NCI-H2171 (cell line): Measurements from ENCODE around the gene SLC4A3.

ENCODE experiments used
- DNase-seq: peaks from one replicate; lab custom pipeline; 2025; lab: John Stamatoyannopoulos, UW

The SLC4A3 gene

DNA sequence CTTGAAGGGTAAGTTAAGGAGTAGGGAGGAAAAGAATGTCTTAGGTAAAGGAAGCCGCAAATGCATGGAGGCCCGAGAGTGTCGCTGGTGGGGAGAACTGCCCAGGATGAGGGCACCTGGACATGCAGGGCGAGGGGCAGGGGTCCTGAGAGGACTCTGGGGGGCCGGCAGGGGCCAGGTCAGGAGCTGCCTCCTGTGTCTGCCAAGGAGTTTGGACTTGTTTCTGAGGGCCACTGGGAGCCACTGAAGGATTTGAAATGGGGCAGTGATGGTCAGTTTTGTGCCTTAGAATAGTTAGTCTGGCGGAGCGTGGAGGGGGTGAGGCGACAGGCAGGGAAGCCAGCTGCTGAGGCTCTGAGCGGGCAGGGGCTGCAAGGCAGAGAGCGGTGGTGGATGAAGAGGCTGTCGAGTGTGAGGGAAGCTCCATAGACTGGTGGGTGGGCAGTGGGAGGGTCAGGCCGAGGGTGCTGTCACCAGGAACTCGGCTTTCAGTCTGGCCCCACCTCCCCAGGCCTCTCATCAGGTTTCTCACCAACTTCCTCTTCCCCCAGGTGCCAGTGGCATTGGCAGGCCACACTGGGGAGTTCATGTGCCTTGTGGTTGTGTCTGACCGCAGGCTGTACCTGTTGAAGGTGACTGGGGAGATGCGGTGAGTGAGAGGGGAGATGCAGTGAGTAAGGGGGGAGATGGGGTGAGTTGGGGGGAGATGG, 14.7 kb upstream of the SLC4A3 start:
- no peak for DNase-seq

DNA sequence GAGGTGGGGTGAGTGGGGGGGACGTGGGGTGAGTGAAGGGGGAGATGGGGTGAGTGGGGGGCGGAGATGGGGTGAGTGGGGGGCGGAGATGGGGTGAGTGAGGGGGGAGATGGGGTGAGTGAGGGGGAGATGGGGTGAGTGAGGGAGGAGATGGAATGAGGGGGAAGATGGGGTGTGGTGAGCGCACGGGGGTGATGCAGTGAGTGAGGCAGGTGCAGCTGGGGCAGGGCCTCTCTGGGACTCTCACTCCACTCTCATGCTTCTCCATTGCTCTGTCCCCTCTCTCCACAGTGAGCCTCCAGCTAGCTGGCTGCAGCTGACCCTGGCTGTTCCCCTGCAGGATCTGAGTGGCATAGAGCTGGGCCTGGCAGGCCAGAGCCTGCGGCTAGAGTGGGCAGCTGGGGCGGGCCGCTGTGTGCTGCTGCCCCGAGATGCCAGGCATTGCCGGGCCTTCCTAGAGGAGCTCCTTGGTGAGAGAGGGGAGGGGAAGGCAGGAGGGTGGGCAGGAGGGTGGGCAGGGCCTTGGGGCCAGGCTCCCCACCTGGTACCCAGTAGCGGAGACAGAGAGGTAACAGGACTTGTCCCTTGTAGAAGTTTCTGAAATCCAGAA, 13.9 kb upstream of the SLC4A3 start:
- no peak for DNase-seq

DNA sequence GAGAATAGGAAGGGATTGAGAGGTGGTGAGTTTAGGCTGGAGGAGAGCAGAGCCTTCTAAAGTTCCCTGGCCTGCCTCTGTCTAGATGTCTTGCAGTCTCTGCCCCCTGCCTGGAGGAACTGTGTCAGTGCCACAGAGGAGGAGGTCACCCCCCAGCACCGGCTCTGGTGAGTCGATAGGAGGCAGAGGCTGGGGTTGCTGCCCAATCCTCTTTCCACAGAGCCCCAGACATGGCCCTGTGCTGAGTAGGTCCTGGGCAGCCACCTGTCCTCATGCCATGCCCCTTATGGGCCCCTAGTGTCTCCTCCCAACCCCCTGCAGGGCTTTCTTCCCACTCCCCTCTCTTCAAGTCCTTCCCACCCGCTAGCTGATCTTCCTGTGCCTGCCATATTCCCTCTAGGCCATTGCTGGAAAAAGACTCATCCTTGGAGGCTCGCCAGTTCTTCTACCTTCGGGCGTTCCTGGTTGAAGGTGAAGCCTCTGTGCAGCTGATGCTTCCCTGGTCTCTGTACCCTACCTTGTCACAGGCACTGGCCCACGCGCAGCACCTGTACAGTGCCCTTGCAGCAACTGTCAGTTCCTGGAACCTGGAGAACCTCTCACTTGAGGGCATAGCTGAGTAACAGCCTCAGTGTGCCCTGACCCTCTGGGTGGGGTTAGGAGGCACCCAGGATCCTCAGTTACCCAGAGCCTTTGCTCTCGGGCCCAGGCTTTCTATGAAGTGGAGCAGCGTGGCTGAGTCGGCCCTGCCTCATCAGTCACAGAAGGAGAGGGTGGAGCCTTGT, 13.2 kb upstream of the SLC4A3 start:
- no peak for DNase-seq

DNA sequence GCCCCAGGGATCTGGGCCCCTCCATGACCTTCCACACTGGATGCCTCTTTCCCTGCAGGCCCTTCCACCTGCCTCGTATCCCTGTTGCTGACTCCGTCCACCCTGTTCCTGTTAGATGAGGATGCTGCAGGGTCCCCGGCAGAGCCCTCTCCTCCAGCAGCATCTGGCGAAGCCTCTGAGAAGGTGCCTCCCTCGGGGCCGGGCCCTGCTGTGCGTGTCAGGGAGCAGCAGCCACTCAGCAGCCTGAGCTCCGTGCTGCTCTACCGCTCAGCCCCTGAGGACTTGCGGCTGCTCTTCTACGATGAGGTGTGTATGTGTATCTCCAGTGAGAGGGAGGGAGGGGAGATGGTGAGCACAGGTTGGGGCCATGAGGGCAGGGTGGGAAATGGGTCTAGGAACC, 12.4 kb upstream of the SLC4A3 start:
- DNase-seq = peak; percentile 49

DNA sequence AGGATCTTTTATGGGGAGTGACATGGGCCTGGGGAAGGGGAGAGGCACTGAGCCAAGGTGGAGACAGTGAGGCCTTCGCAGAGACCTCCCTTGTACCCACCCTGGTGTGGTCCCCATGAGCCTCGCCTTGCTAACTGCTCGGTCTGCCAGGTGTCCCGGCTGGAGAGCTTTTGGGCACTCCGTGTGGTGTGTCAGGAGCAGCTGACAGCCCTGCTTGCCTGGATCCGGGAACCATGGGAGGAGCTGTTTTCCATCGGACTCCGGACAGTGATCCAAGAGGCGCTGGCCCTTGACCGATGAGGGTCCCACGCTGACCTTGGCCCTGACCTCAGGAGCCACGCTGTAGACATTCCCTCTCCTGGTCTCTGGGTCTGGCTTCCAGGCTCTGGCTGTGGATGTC, 11.5 kb upstream of the SLC4A3 start:
- no peak for DNase-seq

DNA sequence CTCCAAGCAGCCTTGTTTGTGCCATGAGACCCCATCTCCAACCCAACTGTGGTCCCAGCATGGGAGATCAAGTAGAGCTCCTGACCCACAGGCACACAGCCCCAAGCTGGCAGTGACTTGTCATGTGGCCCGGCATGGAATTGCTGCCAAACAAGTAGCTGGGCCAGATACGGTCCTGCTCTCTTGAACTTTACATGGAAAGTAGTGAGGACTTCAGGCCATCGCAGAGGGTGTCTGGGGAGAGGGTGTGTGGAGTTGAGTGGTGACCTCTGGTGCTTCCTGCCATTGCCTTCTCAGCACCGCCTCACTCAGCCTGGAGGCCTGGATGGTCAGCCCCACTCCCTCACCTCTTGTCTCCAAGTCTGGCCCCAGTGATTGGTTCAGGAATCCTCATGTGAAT, 10.9 kb upstream of the SLC4A3 start:
- no peak for DNase-seq

DNA sequence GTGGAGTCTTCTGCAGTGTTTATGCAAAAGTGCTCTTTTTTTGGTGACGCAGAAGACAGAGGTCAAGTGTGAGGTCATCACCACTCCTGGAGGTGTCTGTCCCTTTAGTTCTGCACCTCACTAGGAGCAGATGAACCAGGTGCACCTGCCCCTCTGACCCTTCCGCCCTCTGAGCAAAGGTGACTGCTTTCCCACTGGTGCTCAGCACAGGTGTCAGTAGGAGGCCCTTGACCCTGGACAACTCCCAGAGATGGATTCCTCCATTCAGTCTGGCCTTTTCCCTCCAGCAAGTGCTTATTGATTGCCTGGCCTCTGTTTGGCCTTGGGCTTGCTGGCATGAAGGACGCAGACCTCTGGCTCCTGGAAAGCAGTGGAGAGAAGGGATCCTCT, 8.7 kb upstream of the SLC4A3 start:
- no peak for DNase-seq

DNA sequence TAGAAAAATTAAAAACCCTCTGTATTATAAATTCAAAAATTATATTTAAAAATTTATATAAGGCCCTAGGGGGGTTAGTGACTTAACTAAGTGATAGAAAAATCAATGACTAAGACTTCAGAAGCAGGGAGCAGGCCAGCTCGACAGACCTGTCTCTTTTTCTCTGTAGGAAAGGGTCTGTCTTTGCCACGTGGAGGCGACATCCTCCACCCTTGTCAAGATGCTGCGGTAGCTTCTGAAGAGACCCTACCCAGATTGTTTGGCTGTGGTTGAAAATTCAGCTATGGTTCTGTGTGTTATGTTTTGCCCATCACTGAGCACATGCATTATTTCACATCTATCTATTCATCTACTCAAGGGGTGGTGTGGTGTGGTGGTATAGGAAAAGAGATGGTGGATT, 8.2 kb upstream of the SLC4A3 start:
- DNase-seq = no peak

DNA sequence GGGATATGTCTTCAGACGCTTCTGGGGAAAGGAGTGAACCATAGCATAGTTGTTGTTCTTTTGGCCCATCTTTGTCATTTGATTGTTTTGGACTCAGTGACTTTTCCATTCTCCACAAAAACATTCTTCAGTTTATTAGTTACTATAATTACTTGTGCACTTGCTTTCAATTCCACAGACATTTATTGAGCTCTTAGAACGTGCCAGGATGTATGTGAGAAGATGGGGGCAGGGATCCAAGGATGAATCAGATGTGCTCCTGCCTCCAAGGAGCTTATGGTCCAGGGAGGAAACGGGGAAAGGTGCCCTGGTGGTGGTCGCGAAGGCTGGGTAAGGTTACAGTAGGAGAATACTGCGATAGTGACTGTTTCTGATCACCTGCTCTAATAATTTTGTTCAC, 6.9 kb upstream of the SLC4A3 start:
- no peak for DNase-seq

DNA sequence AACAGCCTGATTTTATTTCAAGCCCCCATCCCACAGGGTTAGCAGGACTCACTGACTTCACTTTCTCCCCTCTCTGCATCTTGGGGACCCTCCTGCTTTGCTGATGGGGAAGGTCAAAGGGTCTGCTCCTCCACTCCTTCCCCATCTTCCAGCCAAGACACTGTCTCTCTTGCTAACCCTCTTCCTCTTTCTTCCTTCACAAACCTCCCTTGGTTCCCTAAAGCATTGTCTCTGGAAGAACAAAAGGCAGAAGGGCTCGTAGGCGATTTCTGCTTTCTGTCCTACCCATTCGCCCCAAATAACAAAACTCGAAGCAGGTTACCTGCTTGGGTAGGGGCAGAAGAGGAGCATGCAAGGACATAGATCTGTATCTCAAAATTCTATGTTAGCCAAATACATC, 5.5 kb upstream of the SLC4A3 start:
- DNase-seq = no peak

DNA sequence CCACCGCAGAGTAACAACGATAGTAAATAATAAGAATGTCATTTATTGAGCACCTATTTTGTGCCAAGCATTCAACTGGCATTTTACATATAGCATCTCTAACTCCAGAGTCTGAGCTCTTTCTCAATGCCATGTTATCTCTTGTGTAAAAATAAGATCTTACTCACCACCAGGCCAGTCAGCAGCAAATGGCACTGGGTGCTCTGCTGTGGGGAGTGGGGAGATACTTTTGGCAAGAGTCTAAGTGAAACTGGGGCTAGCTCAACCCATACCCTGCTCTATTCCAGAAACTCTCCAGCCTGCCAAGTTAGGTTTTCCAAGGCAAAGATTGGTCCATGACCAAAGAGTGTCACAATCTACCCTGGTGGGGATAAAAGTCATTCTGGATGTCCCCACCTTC, 5.0 kb upstream of the SLC4A3 start:
- no peak for DNase-seq

DNA sequence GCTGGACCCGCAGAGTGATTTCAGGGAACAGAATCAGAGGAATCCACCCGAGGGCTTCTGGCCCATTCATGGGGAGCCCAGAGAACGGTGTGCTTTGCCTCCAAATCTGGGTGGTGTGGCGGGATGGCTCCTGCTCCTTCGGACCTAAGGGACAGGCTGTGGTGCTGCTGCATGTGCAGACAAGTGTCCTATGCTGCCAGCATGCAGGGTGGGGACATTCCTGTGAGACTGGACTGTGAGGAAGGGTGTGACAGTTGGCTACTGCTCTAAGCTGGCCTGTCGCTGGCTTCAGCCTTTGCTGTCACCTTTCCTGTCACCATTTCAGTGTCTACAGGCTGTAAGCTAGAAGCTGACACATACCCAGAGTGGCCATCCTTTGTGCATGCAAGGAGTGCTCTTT, 2.9 kb upstream of the SLC4A3 start:
- DNase-seq = no peak

DNA sequence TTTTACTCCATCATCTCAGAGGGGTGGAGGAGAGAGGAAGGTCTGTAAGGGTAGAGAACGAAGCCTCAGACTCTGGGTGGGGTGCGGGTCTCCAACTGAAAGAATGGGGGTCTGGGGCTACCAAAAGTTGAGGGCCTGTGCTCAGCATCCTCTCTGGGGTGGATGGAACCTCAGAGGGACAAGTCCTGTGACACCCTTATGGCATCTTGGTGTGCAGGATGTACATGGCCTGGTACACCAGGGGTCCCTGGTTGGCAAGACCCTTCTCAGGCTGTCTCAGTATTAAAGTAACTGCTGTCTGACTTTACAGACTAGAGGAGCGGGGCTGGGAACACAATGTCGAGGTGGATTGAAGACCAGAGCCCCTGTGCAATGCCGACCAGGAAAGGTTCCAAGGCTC, 2.3 kb upstream of the SLC4A3 start:
- no peak for DNase-seq

DNA sequence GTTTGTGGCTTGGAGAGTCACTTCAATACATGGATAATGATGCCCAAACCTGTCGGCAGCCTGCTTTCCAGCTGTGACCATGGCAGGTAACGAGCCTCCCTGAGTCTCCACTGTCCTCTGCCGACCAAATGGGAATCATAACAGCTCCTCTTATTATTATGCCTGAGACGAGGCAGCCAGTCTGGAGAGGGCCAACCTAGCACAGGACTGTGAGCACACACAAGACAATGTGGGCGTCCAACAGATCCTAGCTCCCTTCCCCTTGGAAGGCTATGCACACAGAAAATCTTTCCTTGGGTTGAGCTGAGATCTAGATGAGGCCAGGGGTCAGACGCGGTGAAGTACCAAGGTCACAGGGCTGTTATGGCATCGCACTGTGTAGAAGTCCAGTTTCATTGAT, 890 bp upstream of the SLC4A3 start:
- DNase-seq = no peak

DNA sequence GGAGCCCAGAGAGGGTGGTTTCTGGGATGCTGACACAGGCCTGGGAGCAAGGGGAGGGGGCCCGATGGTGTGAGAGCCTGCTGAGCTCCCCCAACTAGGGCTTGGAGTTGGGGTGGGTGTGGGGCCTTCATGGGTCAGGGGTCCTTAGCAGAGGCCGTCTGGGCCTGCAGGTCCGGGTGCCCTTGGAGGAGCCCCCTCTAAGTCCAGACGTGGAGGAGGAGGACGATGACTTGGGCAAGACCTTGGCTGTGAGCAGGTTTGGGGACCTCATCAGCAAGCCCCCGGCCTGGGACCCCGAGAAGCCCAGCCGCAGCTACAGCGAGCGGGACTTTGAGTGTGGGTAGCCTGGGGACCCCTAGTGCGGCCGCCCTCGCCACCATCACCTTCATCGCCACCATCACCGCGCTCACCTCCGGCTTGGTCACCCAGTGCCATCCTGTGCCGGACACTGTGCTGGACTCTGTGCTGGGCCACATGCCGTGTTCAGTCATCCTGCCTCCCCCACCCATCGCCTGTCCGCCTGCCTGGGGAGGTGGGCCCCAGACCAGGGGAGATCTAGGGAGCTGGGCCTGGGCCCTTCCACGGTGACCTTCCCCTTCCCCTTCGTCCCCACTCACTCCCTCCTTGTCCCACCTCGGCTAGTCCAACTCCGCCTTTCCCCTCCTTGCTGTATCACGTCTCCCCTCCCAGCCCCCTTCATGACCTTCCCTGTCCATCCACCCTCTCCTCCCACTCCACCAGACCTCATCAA, 980 bp downstream of the SLC4A3 start:
- no peak for DNase-seq

DNA sequence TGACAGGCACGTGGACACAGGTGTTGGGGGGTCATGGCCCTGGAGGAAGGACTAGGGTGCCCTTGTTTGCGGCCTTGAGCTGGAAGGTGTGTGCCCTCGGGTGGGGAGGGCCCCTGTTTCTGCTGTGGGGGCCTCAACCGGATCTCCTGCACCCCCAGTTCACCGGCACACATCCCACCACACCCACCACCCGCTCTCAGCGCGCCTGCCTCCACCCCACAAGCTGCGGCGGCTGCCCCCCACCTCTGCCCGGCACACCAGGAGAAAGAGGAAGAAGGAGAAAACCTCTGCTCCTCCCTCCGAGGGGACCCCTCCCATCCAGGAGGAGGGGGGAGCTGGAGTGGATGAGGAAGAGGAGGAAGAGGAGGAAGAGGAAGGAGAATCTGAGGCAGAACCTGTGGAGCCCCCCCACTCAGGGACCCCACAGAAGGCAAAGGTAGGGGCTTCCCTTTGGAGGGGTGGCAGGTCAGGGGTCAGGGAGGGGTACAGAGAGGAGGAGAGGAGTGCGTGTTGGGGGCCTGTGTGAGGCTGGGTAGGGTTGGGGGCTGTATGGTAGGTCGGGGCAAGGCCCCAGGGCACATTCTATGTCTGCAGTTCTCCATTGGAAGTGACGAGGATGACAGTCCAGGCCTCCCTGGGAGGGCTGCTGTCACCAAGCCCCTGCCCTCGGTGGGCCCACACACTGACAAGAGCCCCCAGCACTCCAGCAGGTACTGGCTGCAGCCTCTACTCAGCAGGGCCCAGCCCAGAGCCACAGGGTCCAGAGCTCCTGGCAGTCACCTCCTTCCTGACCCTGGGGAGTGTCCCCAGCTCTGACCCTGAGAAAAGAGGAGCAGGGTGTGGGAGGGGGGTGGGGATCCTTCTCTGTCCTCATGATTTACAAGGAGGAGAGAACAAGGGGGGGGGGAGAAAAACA, 1.8 kb downstream of the SLC4A3 start:
- DNase-seq = no peak

DNA sequence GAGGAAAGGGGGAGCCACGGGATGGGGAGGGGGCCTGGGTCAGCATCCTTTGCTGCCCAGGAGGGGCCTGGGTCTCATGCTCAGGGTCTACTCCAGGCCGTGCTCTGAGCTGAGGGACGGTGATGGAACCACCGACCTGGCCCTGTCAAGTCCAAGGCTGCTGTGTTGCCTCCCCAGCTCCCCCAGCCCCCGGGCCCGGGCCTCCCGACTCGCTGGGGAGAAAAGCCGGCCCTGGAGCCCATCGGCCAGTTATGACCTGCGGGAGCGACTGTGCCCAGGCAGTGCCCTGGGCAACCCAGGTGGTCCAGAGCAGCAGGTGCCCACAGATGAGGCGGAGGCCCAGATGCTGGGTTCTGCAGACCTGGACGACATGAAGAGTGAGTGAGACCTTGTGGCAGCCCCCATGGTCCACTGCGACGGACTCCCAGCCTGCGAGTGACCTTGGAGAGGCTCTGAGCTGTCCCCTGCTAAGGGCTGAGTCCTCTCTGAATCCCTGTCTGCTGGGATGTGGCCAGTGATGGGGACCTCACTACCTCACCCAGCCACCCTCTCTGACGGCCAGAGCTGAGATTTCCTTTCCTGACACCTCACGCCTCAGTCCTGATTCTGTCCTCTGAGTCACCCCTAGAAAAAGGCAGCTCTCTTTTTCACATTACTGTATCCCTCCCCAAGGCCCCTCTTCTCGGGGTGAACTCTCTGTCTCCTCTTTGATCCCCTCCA, 2.7 kb downstream of the SLC4A3 start:
- DNase-seq = no peak

DNA sequence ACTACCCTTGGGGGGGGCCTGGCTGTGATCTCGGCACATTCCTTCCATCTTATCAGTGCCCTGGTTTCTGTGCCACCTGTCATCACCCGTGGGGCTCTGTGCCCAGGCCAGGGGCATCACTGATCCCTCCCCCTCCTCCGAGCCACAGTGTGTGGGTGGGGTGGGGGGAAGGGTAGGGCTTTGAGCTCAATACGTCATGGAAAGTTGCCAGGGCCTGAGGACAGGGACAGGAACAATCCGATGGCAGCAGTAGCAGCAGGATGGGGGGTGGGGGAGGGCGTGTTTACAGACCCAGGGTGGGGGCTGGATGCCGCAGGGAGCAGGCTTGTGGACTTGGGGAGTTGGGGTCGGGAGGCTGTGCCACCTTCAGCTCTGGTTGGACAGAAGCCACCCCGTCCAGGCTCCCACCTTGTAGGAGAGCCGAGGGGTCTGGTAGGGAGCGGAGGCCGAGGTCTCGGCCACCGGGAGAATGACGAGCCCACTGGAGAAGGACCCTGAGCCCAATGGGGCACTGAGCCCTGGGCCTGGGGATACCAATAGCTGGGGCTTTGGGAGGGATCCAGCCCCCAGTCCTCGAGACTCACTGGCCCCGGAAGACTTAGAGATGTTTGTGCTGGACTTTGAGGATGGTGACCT, 3.5 kb downstream of the SLC4A3 start:
- DNase-seq = no peak

DNA sequence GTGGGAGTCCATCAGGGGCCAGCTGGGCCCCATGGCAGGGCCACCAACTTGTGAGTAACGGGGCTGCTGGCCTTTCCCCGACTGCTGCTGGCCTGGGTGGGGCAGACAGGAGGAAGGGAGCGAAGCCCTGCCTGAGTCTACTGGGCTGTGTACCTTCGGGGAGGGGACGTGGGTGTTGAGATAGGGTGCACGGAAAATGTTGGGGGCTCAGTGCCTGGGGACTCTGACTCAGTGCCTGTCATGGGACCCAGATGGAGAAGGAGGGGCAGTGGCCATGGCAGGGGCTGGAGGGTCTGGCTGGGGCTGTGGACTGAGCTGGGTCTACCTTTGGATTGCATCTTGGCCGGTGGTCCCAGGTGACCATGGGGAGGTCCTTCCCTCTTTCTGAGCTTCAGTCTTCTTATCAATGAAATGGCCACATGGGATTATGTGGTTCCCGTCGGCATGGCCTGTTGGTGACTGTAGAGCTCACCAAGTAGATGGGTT, 4.0 kb downstream of the SLC4A3 start:
- no peak for DNase-seq
